Loucy (cell line): ENCODE data around the gene KRT77.

Source experiments
- EZH2phosphoT487 ChIP-seq: fragments of 200-600 bp; IDR thresholded peaks from 2 replicates; pipeline ENCODE4 v1.6.1; 2018; ENCODE audit warnings: antibody characterized with exemption, mild to moderate bottlenecking, moderate library complexity, borderline replicate concordance
- TF ChIP-seq, protein P1 (sequence below): fragments of 200-600 bp; sonication (generic); conservative IDR thresholded peaks from 2 replicates; pipeline ENCODE4 v1.5.1; 2014; ENCODE audit warnings: mild to moderate bottlenecking, antibody characterized with exemption, low read length

DNA sequence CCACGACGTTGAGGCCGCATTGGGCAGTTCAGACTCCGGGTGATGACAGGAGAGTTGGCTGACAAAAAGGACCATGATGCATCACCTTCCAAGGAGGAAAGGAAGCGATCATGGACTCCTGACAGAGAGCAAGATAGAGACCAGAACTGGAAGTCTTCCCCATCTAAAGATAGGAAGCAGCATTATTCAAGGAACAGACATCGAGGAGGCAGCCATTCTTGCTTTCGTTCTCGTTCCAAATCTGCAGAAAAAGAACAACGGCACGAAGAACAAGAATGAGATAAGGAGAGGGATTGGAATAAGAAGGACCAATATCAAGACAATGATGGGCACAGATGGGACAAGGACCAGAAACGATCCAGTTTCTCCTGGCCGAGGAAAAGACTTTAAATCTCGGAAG is 27.1 kb upstream of the KRT77 start:
- TF ChIP-seq, protein P1, sequence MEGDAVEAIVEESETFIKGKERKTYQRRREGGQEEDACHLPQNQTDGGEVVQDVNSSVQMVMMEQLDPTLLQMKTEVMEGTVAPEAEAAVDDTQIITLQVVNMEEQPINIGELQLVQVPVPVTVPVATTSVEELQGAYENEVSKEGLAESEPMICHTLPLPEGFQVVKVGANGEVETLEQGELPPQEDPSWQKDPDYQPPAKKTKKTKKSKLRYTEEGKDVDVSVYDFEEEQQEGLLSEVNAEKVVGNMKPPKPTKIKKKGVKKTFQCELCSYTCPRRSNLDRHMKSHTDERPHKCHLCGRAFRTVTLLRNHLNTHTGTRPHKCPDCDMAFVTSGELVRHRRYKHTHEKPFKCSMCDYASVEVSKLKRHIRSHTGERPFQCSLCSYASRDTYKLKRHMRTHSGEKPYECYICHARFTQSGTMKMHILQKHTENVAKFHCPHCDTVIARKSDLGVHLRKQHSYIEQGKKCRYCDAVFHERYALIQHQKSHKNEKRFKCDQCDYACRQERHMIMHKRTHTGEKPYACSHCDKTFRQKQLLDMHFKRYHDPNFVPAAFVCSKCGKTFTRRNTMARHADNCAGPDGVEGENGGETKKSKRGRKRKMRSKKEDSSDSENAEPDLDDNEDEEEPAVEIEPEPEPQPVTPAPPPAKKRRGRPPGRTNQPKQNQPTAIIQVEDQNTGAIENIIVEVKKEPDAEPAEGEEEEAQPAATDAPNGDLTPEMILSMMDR: no peak
- TF ChIP-seq EZH2phosphoT487: no peak
